Natural killer cell (primary cell): Measurements from ENCODE around the gene ITIH3. TPM values are rescaled to one million over a fixed set of nuclear protein-coding genes. Genes with fewer than 3 reads are reported as not detected.

Experiments used
- ATAC-seq, 3 donors: fragments of 150-1000 bp in 2 of 3; fragments of 200-7000 bp in 1 of 3; cut with Tn5 transposase; 1 replicate in 1 of 3; 2 replicates in 2 of 3; pipeline ENCODE4 v1.10.0; 2021; ENCODE audit warnings: mild to moderate bottlenecking in 2 of 3, moderate library complexity in 2 of 3
- DNase-seq, 2 donors: peaks; one replicate each; pipeline versions ENCODE4 v3.0.0 to v3.0.0-alpha.2; 2013 to 2021; ENCODE audit warnings: mixed read lengths in 1 of 2
- H3K27ac ChIP-seq: one replicate; pipeline ENCODE4 v1.5.1; 2013; ENCODE audit warnings: mild to moderate bottlenecking, low read length
- H3K27me3 ChIP-seq: one replicate; pipeline ENCODE4 v1.6.1; 2013; ENCODE audit warnings: low read length; ENCODE audit not compliant: control insufficient read depth, insufficient read depth
- H3K36me3 ChIP-seq: one replicate; pipeline ENCODE4 v1.6.1; 2013; ENCODE audit warnings: low read length; ENCODE audit not compliant: control insufficient read depth, insufficient read depth
- H3K4me1 ChIP-seq: one replicate; pipeline ENCODE4 v1.6.1; 2013; ENCODE audit warnings: low read length; ENCODE audit not compliant: control insufficient read depth, insufficient read depth
- H3K4me3 ChIP-seq: one replicate; pipeline ENCODE4 v1.5.1; 2013; ENCODE audit warnings: low read length
- H3K9me3 ChIP-seq: one replicate; pipeline ENCODE4 v1.6.1; 2013; ENCODE audit warnings: low read length; ENCODE audit not compliant: control insufficient read depth, insufficient read depth
- H3K27ac Mint-ChIP-seq, 2 donors: one replicate each; pipeline ENCODE4 v1.8.0; 2022; ENCODE audit warnings: mild to moderate bottlenecking in 2 of 2, mixed read lengths in 2 of 2, moderate library complexity in 1 of 2
- H3K27me3 Mint-ChIP-seq, 2 donors: one replicate each; pipeline ENCODE4 v1.8.0; 2022; ENCODE audit warnings: low read depth in 2 of 2, mixed read lengths in 2 of 2
- H3K36me3 Mint-ChIP-seq: one replicate; pipeline ENCODE4 v1.8.0; 2022; ENCODE audit warnings: mixed read lengths
- H3K4me1 Mint-ChIP-seq, 2 donors: one replicate each; pipeline ENCODE4 v1.8.0; 2022; ENCODE audit warnings: mixed read lengths in 2 of 2
- H3K4me3 Mint-ChIP-seq: one replicate; pipeline ENCODE4 v1.8.0; 2022; ENCODE audit warnings: mild to moderate bottlenecking, moderate library complexity, mixed read lengths
- H3K9me3 Mint-ChIP-seq, 2 donors: one replicate each; pipeline ENCODE4 v1.8.0; 2022; ENCODE audit warnings: mixed read lengths in 2 of 2
- CTCF ChIP-seq: fragments of 200-600 bp; IDR thresholded peaks from one replicate; pipeline ENCODE4 v1.8.0; 2022; ENCODE audit warnings: antibody characterized with exemption
- WGBS: methylation state at CpG from one replicate; pipeline ENCODE4 v1.1.7; 2013; ENCODE audit warnings: missing lambda C conversion rate; ENCODE audit not compliant: insufficient coverage; 5-methylcytosine and 5-hydroxymethylcytosine counted together
- intact Hi-C: fragments of 100-400 bp; cut with micrococcal nuclease; formaldehyde crosslinking; loops from one replicate; pipeline ENCODE4 v1.14.2; 2022
- total RNA-seq, 4 donors: library from RNA; stranded (reverse); fragments of 120-200 nt in 1 of 4; gene quantifications; one replicate each; pipeline versions ENCODE4 v1.2.3 to v1.2.4, GENCODE V29; 2013 to 2022

ITIH3 gene
- total RNA-seq, 3 donors from 2014 or later (not counting 1 experiment from before 2014, with no cell fraction given): not detected

- ATAC-seq: no peak
- no peaks in the 10 kb centered on the region for H3K36me3 Mint-ChIP-seq
These were observed 40.4 kb downstream of the ITIH3 start, which contains the start of gene MUSTN1 for GRCh38 chr3:52834871-52835501. TSS of gene MUSTN1 (minus strand) at chr3:52835019. CDS start at chr3:52834948, 71 bp downstream.

GRCh38 chr3:52835766-52836470 lies 41.3 kb downstream of the ITIH3 start:
- Histone ChIP-seq H3K27ac (peak overlapping the region; percentile 1), H3K27me3 (no peaks in the 10 kb centered on the region), H3K4me3 (no peak overlapping the region), H3K4me1 (peaks cover 53% of the 10 kb centered on the region), H3K9me3 (no peaks in the 10 kb centered on the region), H3K36me3 (peaks cover 6% of the 10 kb centered on the region)
- H3K27me3 Mint-ChIP-seq: no peaks in the 10 kb centered on the region
- no peaks in the 10 kb centered on the region for H3K36me3 Mint-ChIP-seq
- no peaks in the 10 kb centered on the region for H3K9me3 Mint-ChIP-seq
- H3K27ac Mint-ChIP-seq: peak overlapping the region; percentile 72 to 74
- H3K4me3 Mint-ChIP-seq: no peak overlapping the region
- 79% methylated on average over 6 of the region's 8 CpGs for WGBS
- DNase-seq: no peak
- intact Hi-C loops: no loop called here
- H3K4me1 Mint-ChIP-seq: peaks cover 42 to 66% of the 10 kb centered on the region in 2 donors
- no peak for TF ChIP-seq CTCF
- ATAC-seq: no peak

More at GRCh38 chr3:52834871-52835501, 40.4 kb downstream of the ITIH3 start, which contains the start of gene MUSTN1:
- intact Hi-C loops: no loop called here
- Histone ChIP-seq H3K36me3 (peaks cover 6% of the 10 kb centered on the region), H3K9me3 (no peaks in the 10 kb centered on the region), H3K4me1 (peaks cover 43% of the 10 kb centered on the region), H3K27me3 (no peaks in the 10 kb centered on the region), H3K27ac (no peak within 1 kb of the TSS), H3K4me3 (no peak within 1 kb of the TSS)
- no peak within 1 kb of the TSS for H3K27ac Mint-ChIP-seq
- TF ChIP-seq CTCF: no peak
- no peak for DNase-seq
- H3K4me1 Mint-ChIP-seq: peaks cover 37 to 57% of the 10 kb centered on the region in 2 donors
- H3K9me3 Mint-ChIP-seq: no peaks in the 10 kb centered on the region
- 97% methylated on average over 11 of the region's 11 CpGs for WGBS
- H3K27me3 Mint-ChIP-seq: no peaks in the 10 kb centered on the region
- H3K4me3 Mint-ChIP-seq: no peak within 1 kb of the TSS

GRCh38 chr3:52836471-52836845 lies 41.9 kb downstream of the ITIH3 start:
- H3K4me1 ChIP-seq: peaks cover 58% of the 10 kb centered on the region
- H3K36me3 ChIP-seq: peaks cover 6% of the 10 kb centered on the region
- H3K4me3 ChIP-seq: no peak overlapping the region
- Mint-ChIP-seq H3K9me3 (no peaks in the 10 kb centered on the region), H3K27ac (peak overlapping the region; percentile 72 to 74), H3K4me3 (peak overlapping the region; percentile 68), H3K27me3 (no peaks in the 10 kb centered on the region), H3K4me1 (peaks cover 43 to 66% of the 10 kb centered on the region in 2 donors), H3K36me3 (no peaks in the 10 kb centered on the region)
- no peak for TF ChIP-seq CTCF
- intact Hi-C loops: no loop called here
- no peaks in the 10 kb centered on the region for H3K27me3 ChIP-seq
- H3K9me3 ChIP-seq: no peaks in the 10 kb centered on the region
- 81% methylated on average over 5 of the region's 5 CpGs for WGBS
- no peak for ATAC-seq
- no peak for DNase-seq
- peak overlapping the region; percentile 1 for H3K27ac ChIP-seq
